HK-2 (cell line): ENCODE results near the gene RAB3B.
A peak's percentile ranks its signal among the peaks of the same experiment; 100 is the strongest.
"Not testable (repeated sequence)": the region's sequence is repeated elsewhere in the genome, so short reads cannot be mapped to it uniquely, and the experiment has no call there.

Experiments used
- DNase-seq: peaks from one replicate; pipeline ENCODE4 v3.0.0-alpha.2; 2018; ENCODE audit not compliant: unreplicated experiment

RAB3B gene

DNA sequence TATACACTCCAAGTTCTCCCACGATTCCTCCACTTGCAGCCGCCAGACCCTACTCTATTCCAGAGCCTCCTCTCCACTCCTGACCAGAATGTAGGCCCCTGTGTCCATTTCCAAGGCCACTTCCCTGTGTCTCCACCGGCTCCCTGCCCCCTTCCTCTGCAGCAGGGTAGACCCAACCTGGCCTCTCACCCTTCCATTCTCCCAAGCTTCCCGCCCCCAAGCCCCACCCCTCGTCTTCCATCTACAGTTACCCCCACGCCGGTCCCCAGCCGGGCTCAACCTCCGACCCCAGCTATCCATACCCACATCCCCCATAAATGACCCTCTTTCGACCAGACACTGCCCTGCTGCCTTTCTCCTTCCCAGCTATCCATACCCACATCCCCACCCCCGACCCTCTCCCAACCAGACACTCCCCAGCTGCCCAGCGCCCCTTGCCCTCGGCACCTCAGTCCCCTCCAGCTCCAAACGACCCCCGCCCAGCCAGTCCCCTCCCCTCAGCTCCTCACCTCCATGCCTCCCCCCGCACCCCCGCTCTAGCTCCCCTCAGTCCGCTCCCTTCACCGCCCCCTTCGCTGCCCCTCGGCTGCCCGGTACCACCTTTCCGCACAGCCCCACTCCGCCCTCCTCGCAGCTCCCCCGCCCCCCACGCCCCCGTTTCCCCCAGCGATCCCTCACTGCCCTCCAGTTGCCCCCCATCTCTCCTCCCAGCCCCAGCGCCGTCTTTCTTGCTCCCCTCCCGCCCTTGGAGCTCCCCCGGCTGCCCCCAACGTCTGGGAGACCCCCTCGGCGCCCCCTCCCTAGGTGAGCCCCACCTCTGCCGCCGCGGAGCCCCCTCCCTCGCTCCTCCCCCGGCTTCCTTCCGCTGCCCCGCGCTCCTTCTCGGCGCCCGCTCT is 670 bp downstream of the RAB3B start:
- no peak for DNase-seq

DNA sequence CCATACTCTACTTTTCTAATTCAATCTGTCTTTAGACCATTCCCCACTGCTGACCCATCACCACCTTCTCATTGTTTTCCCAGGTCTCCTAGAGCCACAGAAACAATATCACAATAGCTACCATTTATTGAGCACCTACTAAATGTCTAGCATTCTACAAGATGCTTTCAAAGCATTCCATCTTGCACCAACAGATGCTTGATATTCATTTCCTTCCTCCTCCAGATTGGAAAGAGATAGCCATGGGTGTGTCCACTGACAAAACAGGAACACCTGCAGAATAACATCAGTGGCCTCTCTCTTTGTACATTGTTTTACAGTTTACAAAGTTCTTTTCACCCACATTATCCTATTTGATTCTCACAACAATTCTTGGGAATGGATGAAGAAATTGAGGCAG is 2.2 kb downstream of the RAB3B start:
- no peak for DNase-seq

- DNase-seq, result no peak
These were observed 3.8 kb downstream of the RAB3B start for GRCh38 chr1:51986718-51987117.

DNA sequence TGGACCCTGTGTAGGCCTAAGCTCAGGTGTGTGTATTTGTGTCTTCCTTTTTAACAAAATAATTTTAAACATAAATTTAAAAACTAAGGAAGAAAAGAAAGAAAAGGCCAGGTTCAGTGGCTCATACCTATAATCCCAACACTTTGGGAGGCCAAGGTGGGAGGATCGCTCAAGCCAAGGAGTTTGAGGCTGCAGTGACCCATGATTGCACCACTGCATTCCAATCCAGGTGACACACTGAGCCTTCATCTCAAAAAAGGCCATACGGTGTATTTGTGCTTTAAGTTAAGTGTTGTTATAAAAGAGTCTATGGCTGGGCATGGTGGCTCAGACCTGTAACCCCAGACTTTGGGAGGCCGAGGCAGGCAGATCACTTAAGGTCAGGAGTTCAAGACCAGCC is 8.3 kb downstream of the RAB3B start:
- DNase-seq, result no peak

GRCh38 chr1:51981555-51981954 is 8.9 kb downstream of the RAB3B start:
- no peak for DNase-seq

GRCh38 chr1:51978099-51978498 is 12.4 kb downstream of the RAB3B start:
- no peak for DNase-seq

DNA sequence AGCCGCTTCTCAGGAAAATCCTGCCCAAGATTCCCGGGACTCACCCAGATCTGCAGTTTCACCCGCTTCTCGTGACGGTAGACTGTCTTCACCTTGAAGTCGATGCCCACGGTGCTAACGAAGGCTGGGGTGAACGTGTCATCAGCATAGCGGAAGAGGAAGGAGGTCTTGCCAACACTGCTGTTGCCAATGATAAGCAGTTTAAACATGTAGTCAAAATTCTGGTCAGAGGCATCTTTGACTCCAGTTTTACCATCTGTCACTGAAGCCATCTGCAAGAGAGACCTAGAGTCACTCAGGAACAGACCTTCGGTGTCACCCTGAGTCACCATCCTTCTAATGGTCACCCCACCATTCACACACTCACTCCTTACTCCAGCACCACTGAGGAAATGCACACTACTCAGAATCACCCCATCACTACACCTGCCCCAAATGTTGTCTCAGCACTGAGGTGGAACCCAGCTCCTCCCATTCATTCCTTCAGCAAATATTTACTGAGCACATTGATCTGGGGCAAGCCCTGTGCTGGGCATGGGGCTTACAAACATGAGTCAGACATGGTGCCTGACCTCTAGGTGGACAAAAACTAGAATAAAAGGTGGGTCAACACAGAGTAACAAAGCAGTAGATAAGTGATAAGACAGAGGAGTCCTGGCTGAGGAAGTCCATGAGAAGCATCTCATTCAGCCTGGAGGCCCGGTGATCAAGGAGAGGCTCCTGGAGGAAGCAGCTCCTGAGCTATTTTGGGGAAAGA is 13.5 kb downstream of the RAB3B start:
- DNase-seq, result no peak

GRCh38 chr1:51973587-51974474 is 16.7 kb downstream of the RAB3B start:
- no peak for DNase-seq

DNA sequence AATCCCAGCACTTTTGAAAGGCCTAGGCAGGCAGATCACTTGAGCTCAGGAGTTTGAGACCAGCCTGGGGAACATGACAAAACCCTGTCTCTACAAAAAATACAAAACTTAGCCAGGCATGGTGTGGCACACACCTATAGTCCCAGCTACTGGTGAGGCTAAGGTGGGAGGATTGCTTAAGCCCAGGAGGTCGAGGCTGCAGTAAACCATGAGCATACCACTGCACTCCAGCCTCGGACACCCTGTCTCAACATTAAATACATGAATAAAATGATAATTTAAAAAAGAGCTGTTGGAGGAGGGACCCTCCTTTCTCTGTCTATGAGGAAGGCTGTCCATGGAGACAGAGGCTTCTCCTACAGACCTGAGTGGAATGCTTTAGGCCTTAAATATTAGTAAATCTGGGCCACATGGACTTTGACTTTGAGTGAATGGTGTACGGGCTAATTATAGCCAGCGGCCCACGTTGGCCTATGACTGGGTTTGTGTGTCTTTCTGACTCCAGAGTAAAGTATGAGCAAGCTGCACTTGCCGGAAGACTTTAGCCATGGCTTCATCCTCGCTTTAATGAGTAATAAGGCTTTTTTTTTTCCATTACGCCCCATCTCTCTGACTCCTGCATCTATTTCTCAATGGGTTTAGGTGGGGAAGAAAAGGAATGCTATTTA is 21.3 kb downstream of the RAB3B start:
- peak; percentile 70 for DNase-seq

DNA sequence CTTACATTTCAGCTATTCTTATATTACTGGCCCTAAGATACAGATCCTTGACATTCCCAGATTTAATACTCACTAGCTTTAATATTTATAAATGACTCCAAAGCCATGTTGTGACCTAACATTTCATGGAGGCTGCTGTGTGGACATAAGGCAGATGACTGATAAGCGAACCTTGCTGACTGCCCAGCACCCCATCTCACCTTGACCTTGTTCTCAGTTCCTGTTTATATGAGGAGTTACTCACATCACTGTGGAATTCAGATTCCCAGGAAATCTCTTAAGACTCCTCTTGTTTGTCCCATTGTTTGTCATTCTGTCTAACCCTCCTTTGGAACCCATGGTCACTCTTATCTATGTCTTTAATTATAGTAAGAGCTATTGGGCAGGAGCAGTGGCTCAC is 21.9 kb downstream of the RAB3B start:
- DNase-seq, result no peak

- not testable (repeated sequence) for DNase-seq
These were observed 23.2 kb downstream of the RAB3B start for GRCh38 chr1:51967213-51967791.

- no peak for DNase-seq
These were observed 23.9 kb downstream of the RAB3B start for GRCh38 chr1:51966559-51966958.

GRCh38 chr1:51964309-51964696 is 26.2 kb downstream of the RAB3B start:
- DNase-seq, result no peak

GRCh38 chr1:51963592-51964308 is 26.8 kb downstream of the RAB3B start:
- no peak for DNase-seq

- no peak for DNase-seq
These were observed 27.8 kb downstream of the RAB3B start for GRCh38 chr1:51962486-51963356.

DNA sequence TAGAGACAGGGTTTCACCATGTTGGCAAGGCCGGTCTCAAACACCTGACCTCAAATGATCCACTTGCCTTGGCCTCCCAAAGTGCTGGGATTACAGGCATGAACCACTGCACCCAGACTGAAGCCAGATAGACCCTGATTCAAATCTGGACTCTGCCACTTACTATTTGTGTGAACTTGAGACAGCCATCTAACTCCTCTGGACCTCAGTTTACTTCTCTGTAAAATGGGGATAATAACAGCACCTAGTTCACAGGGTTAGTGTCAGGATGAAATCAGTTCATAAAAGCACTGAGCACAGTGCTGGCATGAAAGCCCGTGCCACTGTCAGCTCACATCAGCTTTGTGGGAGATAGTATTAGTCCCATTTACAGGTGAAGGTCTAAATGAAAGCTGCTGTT is 28.5 kb downstream of the RAB3B start:
- DNase-seq, result no peak

DNA sequence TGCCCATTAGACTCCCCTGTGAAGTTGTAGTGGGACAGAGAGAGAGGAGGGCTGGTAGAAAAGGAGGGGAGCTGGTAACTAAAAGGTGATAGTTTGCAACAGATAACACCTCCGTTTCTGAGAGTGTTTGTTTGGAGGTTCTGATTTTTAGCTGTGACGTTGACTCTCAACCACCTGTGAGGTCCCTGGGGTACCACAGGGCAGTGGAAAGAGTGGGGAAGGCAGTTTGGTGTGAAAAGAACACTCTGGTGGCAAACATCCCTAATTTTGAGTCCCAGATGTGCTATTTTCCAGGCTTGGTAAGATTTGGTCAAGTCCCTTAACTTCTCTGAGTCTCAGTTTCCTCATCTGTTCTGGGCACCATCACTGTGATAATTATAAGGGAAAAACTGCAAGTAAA is 29.3 kb downstream of the RAB3B start:
- no peak for DNase-seq

DNA sequence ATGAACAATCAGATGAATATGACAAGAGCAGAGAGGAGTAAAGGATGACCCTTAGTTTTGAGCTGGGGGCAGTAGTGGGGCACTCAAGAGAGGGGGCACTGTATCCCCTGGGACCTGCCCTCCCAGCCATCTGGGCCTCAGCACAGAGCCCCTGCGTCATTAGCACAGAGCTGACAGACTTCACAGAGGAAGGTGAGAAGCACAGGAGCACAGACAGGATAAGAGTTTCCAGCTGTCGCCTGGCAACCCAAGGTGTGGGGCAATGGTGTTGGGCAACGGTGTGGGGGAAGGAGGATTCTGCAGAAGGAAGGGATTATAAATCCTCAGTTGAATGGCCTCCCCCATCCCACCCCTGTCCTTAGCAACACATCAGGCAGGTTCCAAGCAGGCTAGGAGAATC is 30.2 kb downstream of the RAB3B start:
- no peak for DNase-seq

DNA sequence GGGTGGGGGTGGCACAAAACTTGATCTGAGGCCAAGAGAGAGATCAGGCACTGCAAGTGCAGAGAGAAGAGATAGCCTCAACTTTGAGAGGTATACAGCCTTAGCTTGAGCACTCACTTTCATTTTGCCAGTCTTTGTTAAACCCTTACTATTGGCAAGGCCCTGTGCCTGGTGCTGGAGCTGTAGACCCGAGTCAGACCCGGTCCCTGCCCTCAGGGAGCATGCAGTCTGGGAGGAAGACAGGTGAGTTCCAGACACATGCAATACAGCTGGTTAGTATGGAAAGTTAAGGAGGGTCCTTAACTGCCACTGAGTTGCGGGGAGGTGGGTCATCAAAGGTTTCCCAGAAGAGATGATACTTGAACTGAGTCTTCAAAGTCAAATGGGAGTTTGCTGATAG is 31.7 kb downstream of the RAB3B start:
- DNase-seq, result no peak

DNA sequence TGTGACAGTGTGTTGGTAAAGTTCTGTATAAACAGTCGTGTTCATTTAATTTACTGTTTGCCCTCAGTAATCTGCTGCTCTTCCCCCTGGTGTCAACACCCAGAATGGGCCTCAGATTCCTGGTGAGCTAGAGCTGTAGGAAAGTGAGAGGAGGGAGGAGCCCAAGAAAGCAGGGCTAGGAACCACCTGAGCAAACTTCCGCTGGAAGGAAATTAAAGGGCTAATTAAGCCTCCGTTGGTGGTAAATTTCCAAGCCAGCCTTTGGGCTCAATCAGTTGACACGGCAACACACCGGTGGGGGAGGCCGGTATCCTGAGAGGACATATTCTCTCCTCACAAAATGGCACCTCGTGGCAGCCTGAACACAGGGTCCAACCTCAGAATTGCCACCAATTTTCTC is 32.9 kb downstream of the RAB3B start:
- DNase-seq, result no peak
